Heart right ventricle (tissue), 16 donors: ENCODE results near the gene CASKIN1. TPM values are rescaled to one million over a fixed set of nuclear protein-coding genes. Genes with fewer than 3 reads are reported as not detected.

Experiments used
- ATAC-seq, 8 donors: fragments of 200-7000 bp; cut with Tn5 transposase; one replicate each; pipeline ENCODE4 v1.9.1; 2020; ENCODE audit warnings: mild to moderate bottlenecking in 8 of 8, moderate library complexity in 8 of 8, moderate number of reproducible peaks in 1 of 8
- DNase-seq, 2 donors: peaks; one replicate each; pipeline ENCODE4 v3.0.0-alpha.2; 2020
- H3K27ac ChIP-seq, 10 donors: fragments of 200-600 bp; sonication (generic) in 2 of 10; one replicate each; pipeline versions ENCODE4 v1.5.0 to v1.8.0; 2020 to 2022; ENCODE audit warnings: mild to moderate bottlenecking in 3 of 10
- H3K27me3 ChIP-seq, 7 donors: fragments of 200-600 bp; one replicate each; pipeline ENCODE4 v1.8.0; 2021 to 2022; ENCODE audit warnings: mild to moderate bottlenecking in 2 of 7
- H3K36me3 ChIP-seq, 9 donors: fragments of 200-600 bp; sonication (generic) in 1 of 9; one replicate each; pipeline versions ENCODE4 v1.5.0 to v1.8.0; 2020 to 2022; ENCODE audit warnings: mild to moderate bottlenecking in 2 of 9
- H3K4me1 ChIP-seq, 9 donors: fragments of 200-600 bp; sonication (generic) in 1 of 9; one replicate each; pipeline versions ENCODE4 v1.5.0 to v1.8.0; 2020 to 2022; ENCODE audit warnings: mild to moderate bottlenecking in 4 of 9
- H3K4me3 ChIP-seq, 10 donors: fragments of 200-600 bp; sonication (generic) in 2 of 10; one replicate each; pipeline versions ENCODE4 v1.5.0 to v1.8.0; 2020 to 2022; ENCODE audit warnings: mild to moderate bottlenecking in 7 of 10, moderate library complexity in 2 of 10
- H3K9me3 ChIP-seq, 11 donors: fragments of 200-600 bp in 10 of 11; sonication (generic) in 2 of 11; one replicate each; pipeline versions ENCODE4 v1.5.0 to v1.8.0; 2013 to 2022; ENCODE audit warnings: mild to moderate bottlenecking in 2 of 11, control low read depth in 1 of 11, moderate library complexity in 1 of 11
- CTCF ChIP-seq, 9 donors: fragments of 200-600 bp; sonication (generic) in 2 of 9; IDR thresholded peaks; one replicate each; pipeline versions ENCODE4 v1.5.0 to v1.8.0; 2021 to 2022; ENCODE audit warnings: antibody characterized with exemption in 9 of 9, mild to moderate bottlenecking in 5 of 9, moderate library complexity in 1 of 9
- WGBS, 2 donors: extraction: QIAGEN DNeasy Blood & Tissue Kit; methylation state at CpG; one replicate each; pipeline ENCODE4 v1.1.7; 2013; ENCODE audit warnings: inconsistent platforms in 1 of 2; 5-methylcytosine and 5-hydroxymethylcytosine counted together
- intact Hi-C, 10 donors: fragments of 100-400 bp; cut with DNase I; formaldehyde crosslinking; loops; one replicate each; pipeline versions ENCODE4 v1.11.1 to v1.14.2; 2022
- polyA plus RNA-seq, 2 donors: library from polyadenylated mRNA; stranded (reverse); fragments of 200-250 nt; gene quantifications; one replicate each; pipeline ENCODE4 v1.2.3, GENCODE V29; 2013
- total RNA-seq, 10 donors: library from RNA; stranded (reverse); fragmentation: NEBNext Ultra II Directional in 3 of 10; extraction: Animal tissue kit (Norgen Biotek cat#: 25700) in 3 of 10; gene quantifications; one replicate each; pipeline versions ENCODE4 v1.2.1 to v1.2.4, GENCODE V29; 2021 to 2023
- donor health status: Arrhythmogenic right ventricular cardiomyopathy.
- donor health status: ischemic (EF 13 %, LVEDD 7.1; RV severe dilation, severe dysfunction).
- donor health status: healthy with polysubstance abuse.
- donor health status: DM: no; HTN: yes; CAD: no.
- donor health status: DM: no; HTN: no; CAD: no.
- donor health status: ischemic (EF 25% LVEDD 6.9; RV normal size, moderate dysfunction).
- donor health status: ischemic (EF 25% LVEDD 5.7; RV mildly dilated, moderate dysfunction).
- donor health status: healthy.
- donor health status: DM: yes; HTN: yes; CAD: no.
- donor health status: Ischemic cardiomyopathy.
- donor health status: ischemic (EF 35%, LVEDD 5.7; RV mildly dilated, moderate dysfunction).
- donor health status: nonischemic (EF 11% LVEDD 7.7; RV severe dilation, severe dysfunction).
- donor health status: DM: yes; HTN: yes; CAD: no.
- donor health status: PGD.
- donor health status: ischemic (EF 29% LVEDD 5.4; RV normal size, mild dysfunction).
- donor health status: nonischemic (EF 23%, LVEDD 6.1; RV moderate dilation, normal function).

Gene CASKIN1
- total and polyA plus RNA-seq, 12 donors = 0.24 to 6.0 (median 1.1) TPM

- H3K27ac ChIP-seq = no peak overlapping the region
- H3K9me3 ChIP-seq = no peaks in the 10 kb centered on the region
- peaks cover 0 to 28% (median 12%) of the 10 kb centered on the region in 9 donors for H3K36me3 ChIP-seq
- no peak for TF ChIP-seq CTCF (IDR thresholded peaks at IDR 0.05)
- peaks cover 0 to 3% (median 0%) of the 10 kb centered on the region in 7 donors for H3K27me3 ChIP-seq
- no peak for DNase-seq
- no peak overlapping the region for H3K4me3 ChIP-seq
- intact Hi-C loops = no loop called here
- no peaks in the 10 kb centered on the region for H3K4me1 ChIP-seq
- 96% methylated on average over 41 to 43 of the region's 43 CpGs for WGBS, 2 donors
- no peak for ATAC-seq
Observed at GRCh38 chr16:2180461-2180860, 15.9 kb downstream of the CASKIN1 start.

- Histone ChIP-seq H3K9me3 (no peaks in the 10 kb centered on the region), H3K4me3 (no peak overlapping the region), H3K4me1 (no peaks in the 10 kb centered on the region), H3K36me3 (peaks cover 0 to 36% (median 18%) of the 10 kb centered on the region in 9 donors), H3K27me3 (peaks cover 0 to 3% (median 0%) of the 10 kb centered on the region in 7 donors), H3K27ac (no peak overlapping the region)
- 94 to 95% methylated on average over 22 to 31 of the region's 31 CpGs for WGBS, 2 donors
- intact Hi-C loops = no loop called here
- no peak for TF ChIP-seq CTCF (IDR thresholded peaks at IDR 0.05)
- DNase-seq (no peak), ATAC-seq (peak in 1 of 8 donors; percentile 2)
Observed at GRCh38 chr16:2179576-2179975, 16.8 kb downstream of the CASKIN1 start.

GRCh38 chr16:2179107-2179501 is 17.3 kb downstream of the CASKIN1 start:
- H3K4me1 ChIP-seq = no peaks in the 10 kb centered on the region
- intact Hi-C loops = no loop called here
- TF ChIP-seq CTCF (IDR thresholded peaks at IDR 0.05) = no peak
- H3K9me3 ChIP-seq = no peaks in the 10 kb centered on the region
- H3K27ac ChIP-seq = no peak overlapping the region
- H3K27me3 ChIP-seq = peaks cover 0 to 3% (median 0%) of the 10 kb centered on the region in 7 donors
- no peak for ATAC-seq
- H3K36me3 ChIP-seq = peaks cover 0 to 41% (median 23%) of the 10 kb centered on the region in 9 donors
- 22 to 39% methylated on average over 36 to 50 of the region's 50 CpGs for WGBS, 2 donors
- DNase-seq = no peak
- no peak overlapping the region for H3K4me3 ChIP-seq

- DNase-seq (no peak), ATAC-seq (peak in 3 of 8 donors; percentile 9 to 49 (median 16))
- WGBS, 2 donors = 30 to 34% methylated on average over 76 to 105 of the region's 106 CpGs
Observed at GRCh38 chr16:2178321-2179106, 17.9 kb downstream of the CASKIN1 start.

More at GRCh38 chr16:2178321-2179106, 17.9 kb downstream of the CASKIN1 start:
- H3K27ac ChIP-seq = no peak overlapping the region
- H3K4me1 ChIP-seq = no peaks in the 10 kb centered on the region
- no peak for TF ChIP-seq CTCF (IDR thresholded peaks at IDR 0.05)
- H3K27me3 ChIP-seq = peaks cover 0 to 3% (median 0%) of the 10 kb centered on the region in 7 donors
- H3K9me3 ChIP-seq = no peaks in the 10 kb centered on the region
- H3K4me3 ChIP-seq = no peak overlapping the region
- peaks cover 0 to 47% (median 25%) of the 10 kb centered on the region in 9 donors for H3K36me3 ChIP-seq
- intact Hi-C loops = no loop called here
